HCT116 (cell line): ENCODE results near the gene ZNF594. TPM values are rescaled to one million over a fixed set of nuclear protein-coding genes. Genes with fewer than 3 reads are reported as not detected.
"Not testable (repeated sequence)": the region's sequence is repeated elsewhere in the genome, so short reads cannot be mapped to it uniquely, and the experiment has no call there.

Source experiments
- ATAC-seq: fragments of 200-7000 bp; cut with Tn5 transposase; 2 replicates; pipeline ENCODE4 v1.9.1; 2020; ENCODE audit warnings: mild to moderate bottlenecking, moderate library complexity
- BruUV-seq: library from RNA; stranded (reverse); fragments of 400-500 nt; replicated peaks from 2 replicates; lab custom pipeline; 2021; lab: Mats Ljungman, UMichigan
- CTCF ChIA-PET: fragments of 300-600 bp; sonication (Branson Sonifier 250); formaldehyde crosslinking; loops from one replicate; lab custom pipeline; 2021; ENCODE audit warnings: antibody characterized with exemption; lab: Charles Lee
- POLR2A ChIA-PET: fragments of 300-600, 350-600 bp; sonication (Branson Sonifier 250); formaldehyde crosslinking; loops from one replicate; lab custom pipeline; 2021; ENCODE audit warnings: antibody characterized with exemption; lab: Charles Lee
- RAD21 ChIA-PET, 2 experiments: fragments of 300-600 bp; sonication (Branson Sonifier 250); formaldehyde crosslinking; loops; one replicate each; lab custom pipeline; 2023; ENCODE audit warnings: low total read pairs in 2 of 2; ENCODE audit not compliant: uncharacterized antibody in 2 of 2, unreplicated experiment in 2 of 2, low non-redundant PET in 1 of 2; lab: Charles Lee
- DNase-seq: peaks from one replicate; pipeline ENCODE4 v3.0.0-alpha.2; 2010; ENCODE audit warnings: low read depth, low spot score
- H2AFZ ChIP-seq: fragments of 200-600 bp; shearing (Covaris generic), sonication (generic); 2 replicates; pipeline ENCODE4 v1.6.1; 2017; ENCODE audit warnings: low read depth, mixed run types, mixed read lengths, antibody characterized with exemption, low read length; ENCODE audit not compliant: poor library complexity, severe bottlenecking
- H3K27ac ChIP-seq: 2 replicates; pipeline ENCODE4 v1.5.1; 2012; ENCODE audit warnings: low read depth, low read length
- H3K27me3 ChIP-seq: fragments of 200-600 bp; sonication (generic); 2 replicates; pipeline ENCODE4 v1.6.1; 2016; ENCODE audit warnings: mixed run types, low read length, mixed read lengths; ENCODE audit not compliant: insufficient read depth
- H3K36me3 ChIP-seq, 2 experiments: fragments of 200-500 bp in 1 of 2; fragments of 200-600 bp in 1 of 2; sonication (Bioruptor generic) in 1 of 2; sonication (generic) in 1 of 2; 2 replicates each; pipeline versions ENCODE4 v1.5.1 to v1.6.1; 2014 to 2016; ENCODE audit warnings: low read length in 2 of 2, inconsistent platforms in 1 of 2, mixed read lengths in 1 of 2, mixed run types in 1 of 2; ENCODE audit not compliant: insufficient read depth in 2 of 2, control insufficient read depth in 1 of 2
- H3K4me1 ChIP-seq, 2 experiments: fragments of 200-600 bp in 1 of 2; sonication (generic) in 1 of 2; 2 replicates each; pipeline versions ENCODE4 v1.5.1 to v1.6.1; 2012 to 2017; ENCODE audit warnings: low read length in 2 of 2, inconsistent platforms in 1 of 2, mild to moderate bottlenecking in 1 of 2, mixed read lengths in 1 of 2, mixed run types in 1 of 2, moderate library complexity in 1 of 2; ENCODE audit not compliant: insufficient read depth in 2 of 2, control insufficient read depth in 1 of 2
- H3K4me2 ChIP-seq: fragments of 200-600 bp; sonication (generic); 2 replicates; pipeline ENCODE4 v1.6.1; 2017; ENCODE audit warnings: mixed run types, low read length, mixed read lengths
- H3K4me3 ChIP-seq, 2 experiments: fragments of 200-600 bp in 1 of 2; sonication (generic) in 1 of 2; replicated peaks in 1 of 2; 2 replicates each; pipeline ENCODE4 v1.5.1; 2011 to 2016; ENCODE audit warnings: low read length in 2 of 2, control low read depth in 1 of 2, low read depth in 1 of 2, mild to moderate bottlenecking in 1 of 2, mixed read lengths in 1 of 2, mixed run types in 1 of 2
- H3K79me2 ChIP-seq: fragments of 200-600 bp; sonication (generic); 2 replicates; pipeline ENCODE4 v1.6.1; 2017; ENCODE audit warnings: mild to moderate bottlenecking, mixed run types, low read length, moderate library complexity, mixed read lengths; ENCODE audit not compliant: insufficient read depth
- H3K9ac ChIP-seq: fragments of 200-600 bp; sonication (generic); 2 replicates; pipeline ENCODE4 v1.6.1; 2016; ENCODE audit warnings: low read length, mixed read lengths
- H3K9me2 ChIP-seq: fragments of 200-600 bp; sonication (generic), shearing (Covaris generic); 2 replicates; pipeline ENCODE4 v1.6.1; 2017; ENCODE audit warnings: mixed run types, mild to moderate bottlenecking, moderate library complexity; ENCODE audit not compliant: insufficient read depth
- H3K9me3 ChIP-seq, 2 experiments: fragments of 200-500 bp in 1 of 2; fragments of 200-600 bp in 1 of 2; sonication (Bioruptor generic) in 1 of 2; sonication (generic) in 1 of 2; 2 replicates each; pipeline ENCODE4 v1.6.1; 2014 to 2017; ENCODE audit warnings: low read length in 2 of 2, mixed read lengths in 2 of 2, inconsistent platforms in 1 of 2, low read depth in 1 of 2, mild to moderate bottlenecking in 1 of 2, mixed run types in 1 of 2, moderate library complexity in 1 of 2; ENCODE audit not compliant: control insufficient read depth in 1 of 2, insufficient read depth in 1 of 2
- H4K20me1 ChIP-seq: fragments of 200-600 bp; sonication (generic), shearing (Covaris generic); 2 replicates; pipeline ENCODE4 v1.6.1; 2017; ENCODE audit warnings: mixed run types, mild to moderate bottlenecking, moderate library complexity; ENCODE audit not compliant: insufficient read depth
- CEBPB ChIP-seq: IDR thresholded peaks from 2 replicates; pipeline ENCODE4 v1.6.1; 2012; ENCODE audit warnings: low read depth
- SRF ChIP-seq: IDR thresholded peaks from 2 replicates; pipeline ENCODE4 v1.6.1; 2012; ENCODE audit warnings: low read depth
- YY1 ChIP-seq: IDR thresholded peaks from 2 replicates; pipeline ENCODE4 v1.6.1; 2011; ENCODE audit warnings: low read length, low read depth, moderate library complexity, mild to moderate bottlenecking; ENCODE audit not compliant: insufficient replicate concordance; ENCODE audit errors: extremely low read depth
- ZFX ChIP-seq: fragments of 450-650 bp; IDR thresholded peaks from 2 replicates; pipeline ENCODE4 v1.6.1; 2017
- intact Hi-C: fragments of 100-400 bp; cut with micrococcal nuclease; formaldehyde crosslinking; loops from 2 replicates; pipeline ENCODE4 v1.10.0; 2022
- total RNA-seq: library from RNA; stranded (reverse); gene quantifications from one replicate; pipeline ENCODE4 v1.2.1, GENCODE V29; 2021; ENCODE audit not compliant: unreplicated experiment

The ZNF594 gene
- total RNA-seq, 1 experiment from 2014 or later, result 8.3 TPM

- CTCF ChIA-PET, H2AFZ ChIP-seq, H3K9ac ChIP-seq, BruUV-seq, DNase-seq, RAD21 ChIA-PET, H3K79me2 ChIP-seq, POLR2A ChIA-PET, H3K9me2 ChIP-seq, ATAC-seq, H3K27ac ChIP-seq, intact Hi-C loops, H3K4me3 ChIP-seq, H3K4me2 ChIP-seq, H3K36me3 ChIP-seq, H4K20me1 ChIP-seq, H3K27me3 ChIP-seq, H3K4me1 ChIP-seq, H3K9me3 ChIP-seq: not testable (repeated sequence)
These were observed 57.7 kb downstream of the ZNF594 start for GRCh38 chr17:5133961-5134360.

- RAD21 ChIA-PET, result interaction anchor here in 1 of 2 experiments (0.6 kb wide), 1 partner anchor 37 kb away, joined by 3 read pairs; no protein-coding TSS in a partner anchor
These were observed 58.4 kb downstream of the ZNF594 start for GRCh38 chr17:5133311-5133710.

DNA sequence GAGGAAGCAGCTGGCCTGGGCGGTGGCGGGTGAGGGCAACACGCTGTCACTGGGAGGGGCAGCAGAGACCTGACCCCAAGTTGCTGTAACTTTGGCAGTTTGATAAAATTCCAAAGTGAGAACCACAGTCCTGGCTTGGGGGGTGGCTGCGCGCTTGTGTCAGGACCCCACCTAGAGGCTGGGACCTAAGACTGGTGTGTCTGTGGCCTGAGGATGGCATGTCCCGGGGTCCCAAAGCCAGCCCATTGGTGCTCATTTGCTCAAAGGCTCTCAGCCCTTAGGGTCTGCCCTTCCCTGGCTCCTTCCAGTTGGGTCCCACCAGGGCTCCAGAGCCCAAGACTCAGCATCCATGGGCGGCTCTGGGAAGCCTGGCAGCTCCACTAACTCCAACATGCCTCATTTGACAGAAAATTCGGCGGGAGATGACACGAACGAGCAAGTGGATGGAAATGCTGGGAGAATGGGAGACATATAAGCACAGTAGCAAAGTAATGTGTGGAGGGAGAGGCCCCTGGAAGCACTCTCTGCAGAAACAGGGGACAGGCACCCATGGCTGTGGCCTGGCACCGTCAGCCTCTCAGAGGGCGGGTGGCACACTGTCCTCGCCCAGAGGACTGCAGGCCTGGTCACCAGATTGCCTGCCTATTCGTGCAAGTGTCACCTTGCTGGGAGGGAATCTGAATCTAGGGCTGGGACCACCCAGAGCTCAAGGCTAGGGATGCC is 59.0 kb downstream of the ZNF594 start:
- CTCF ChIA-PET, H4K20me1 ChIP-seq, ATAC-seq, H3K4me3 ChIP-seq, H3K79me2 ChIP-seq, H3K9ac ChIP-seq, H3K27ac ChIP-seq, H3K9me2 ChIP-seq, H2AFZ ChIP-seq, H3K9me3 ChIP-seq, H3K36me3 ChIP-seq, intact Hi-C loops, BruUV-seq, DNase-seq, H3K27me3 ChIP-seq, POLR2A ChIA-PET, H3K4me2 ChIP-seq, H3K4me1 ChIP-seq: not testable (repeated sequence)
- RAD21 ChIA-PET, result interaction anchor here in 1 of 2 experiments (0.6 kb wide), 1 partner anchor 38 kb away, joined by 3 read pairs; no protein-coding TSS in a partner anchor

More at GRCh38 chr17:5133311-5133710, 58.4 kb downstream of the ZNF594 start:
- ATAC-seq, result no peak
- no peak overlapping the region for H3K4me2 ChIP-seq
- DNase-seq, result no peak
- H3K9me3 ChIP-seq, result no peaks in the 10 kb centered on the region
- no peak overlapping the region for H3K9ac ChIP-seq
- no peaks in the 10 kb centered on the region for H4K20me1 ChIP-seq
- H3K27ac ChIP-seq, result no peak overlapping the region
- no TSS peak for BruUV-seq
- no peaks in the 10 kb centered on the region for H3K27me3 ChIP-seq
- no peak overlapping the region for H2AFZ ChIP-seq
- H3K9me2 ChIP-seq, result no peaks in the 10 kb centered on the region
- H3K36me3 ChIP-seq, result no peaks in the 10 kb centered on the region
- no peak overlapping the region for H3K4me3 ChIP-seq
- no peaks in the 10 kb centered on the region for H3K4me1 ChIP-seq
- ChIA-PET POLR2A (no interaction called here), CTCF (no interaction called here)
- H3K79me2 ChIP-seq, result no peaks in the 10 kb centered on the region
- intact Hi-C loops, result no loop called here
- TF ChIP-seq CEBPB (no peak), ZFX (no peak), SRF (no peak), YY1 (no peak)
- TF ChIP-seq, all 23 proteins: peak for 0

- not testable (repeated sequence) for BruUV-seq, H3K4me3 ChIP-seq
These were observed 59.7 kb downstream of the ZNF594 start for GRCh38 chr17:5131799-5132502.

More at GRCh38 chr17:5131799-5132502, 59.7 kb downstream of the ZNF594 start:
- H3K4me1 ChIP-seq, intact Hi-C loops, H3K79me2 ChIP-seq, H3K9ac ChIP-seq, H3K27me3 ChIP-seq, POLR2A ChIA-PET, H4K20me1 ChIP-seq, H3K4me2 ChIP-seq, RAD21 ChIA-PET, DNase-seq, H3K9me3 ChIP-seq, H3K36me3 ChIP-seq, CTCF ChIA-PET, ATAC-seq, H3K27ac ChIP-seq, H3K9me2 ChIP-seq, H2AFZ ChIP-seq: not testable (repeated sequence)
